Gastrocnemius medialis (tissue), 4 donors: Measurements from ENCODE around the gene ITGA11. TPM values are rescaled to one million over a fixed set of nuclear protein-coding genes. Genes with fewer than 3 reads are reported as not detected.

Experiments
- ATAC-seq, 2 donors: fragments of 150-250 bp; one replicate each; pipeline ENCODE4 v1.9.1; 2016
- DNase-seq, 2 donors: peaks; one replicate each; pipeline ENCODE4 v3.0.0-alpha.2; 2019
- H3K27ac ChIP-seq, 4 donors: fragments of 200-600 bp; sonication (generic); 1 replicate in 1 of 4; 2 replicates in 3 of 4; pipeline ENCODE4 v1.5.1; 2016 to 2018; ENCODE audit warnings: mild to moderate bottlenecking in 2 of 4, moderate library complexity in 1 of 4
- H3K27me3 ChIP-seq, 3 donors: fragments of 200-600 bp; sonication (generic) in 2 of 3; 1 replicate in 1 of 3; 2 replicates in 2 of 3; pipeline versions ENCODE4 v1.5.1 to v1.6.0; 2016 to 2019; ENCODE audit warnings: mild to moderate bottlenecking in 1 of 3, moderate library complexity in 1 of 3
- H3K36me3 ChIP-seq, 2 donors: fragments of 200-600 bp; sonication (generic) in 1 of 2; one replicate each; pipeline ENCODE4 v1.5.1; 2017 to 2018
- H3K4me1 ChIP-seq, 2 donors: fragments of 200-600 bp; sonication (generic) in 1 of 2; one replicate each; pipeline ENCODE4 v1.5.1; 2016 to 2017; ENCODE audit warnings: mild to moderate bottlenecking in 2 of 2
- H3K4me3 ChIP-seq, 4 donors: fragments of 200-600 bp; sonication (generic) in 3 of 4; 1 replicate in 1 of 4; 2 replicates in 3 of 4; pipeline ENCODE4 v1.5.1; 2016 to 2019; ENCODE audit warnings: mild to moderate bottlenecking in 2 of 4
- H3K9me3 ChIP-seq, 3 donors: fragments of 200-600 bp; sonication (generic) in 2 of 3; 1 replicate in 1 of 3; 2 replicates in 2 of 3; pipeline ENCODE4 v1.5.1; 2016 to 2019
- CTCF ChIP-seq, 5 experiments: fragments of 450-650 bp in 3 of 5; fragments of 200-600 bp in 2 of 5; sonication (generic) in 2 of 5; IDR thresholded peaks in 4 of 5; conservative IDR thresholded peaks in 1 of 5; 1 replicate in 4 of 5; 2 replicates in 1 of 5; pipeline ENCODE4 v1.5.1; 2016 to 2019; ENCODE audit warnings: antibody characterized with exemption in 5 of 5, mild to moderate bottlenecking in 3 of 5, moderate library complexity in 3 of 5
- POLR2A ChIP-seq, 2 donors: fragments of 450-650 bp; IDR thresholded peaks; one replicate each; pipeline ENCODE4 v1.6.1; 2017; ENCODE audit warnings: antibody characterized with exemption in 2 of 2, mild to moderate bottlenecking in 2 of 2, moderate library complexity in 2 of 2
- in situ Hi-C, 4 donors: fragments of 200-750 bp; cut with MboI; loops; one replicate each; pipeline versions ENCODE4 v1.15.0 to v1.8.0; 2017; ENCODE audit warnings: low sequenced_read_pairs in 4 of 4
- intact Hi-C: fragments of 100-400 bp; cut with DNase I; formaldehyde crosslinking; loops from one replicate; pipeline ENCODE4 v1.15.1; 2023; ENCODE audit warnings: low total_unique reads
- total RNA-seq, 4 donors: library from RNA; depleted of rRNA; stranded (reverse); fragments of >200 nt; gene quantifications; one replicate each; pipeline versions ENCODE4 v1.1.0 to v1.2.3, GENCODE V29; 2016

ITGA11 gene
- total RNA-seq, 4 donors from 2014 or later = 1.5 to 12.0 (median 2.5) TPM

DNA sequence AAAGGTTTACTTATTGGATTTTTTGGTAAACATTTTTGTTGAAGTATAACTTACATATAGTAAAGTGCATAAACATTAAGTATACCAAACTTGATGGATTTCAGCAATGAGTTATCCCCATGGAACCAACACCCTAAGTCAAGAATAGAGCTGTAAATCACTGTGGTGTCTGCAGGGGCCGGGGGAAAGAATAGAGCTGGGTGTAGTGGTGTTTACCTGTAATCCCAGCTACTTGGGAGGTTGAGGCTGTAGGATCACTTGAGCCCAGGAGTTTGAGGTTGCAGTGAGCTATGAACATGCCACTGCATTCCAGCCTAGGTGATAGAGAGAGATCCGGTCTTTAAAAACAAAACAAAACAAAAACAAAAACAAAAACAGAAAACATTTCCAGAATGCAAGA, 167.7 kb downstream of the ITGA11 start:
- H3K4me3 ChIP-seq = no peak overlapping the region
- in situ Hi-C loops = no loop called here
- peaks cover 5 to 6% of the 10 kb centered on the region in 2 donors for H3K4me1 ChIP-seq
- DNase-seq = no peak
- intact Hi-C loops = no loop called here
- ATAC-seq = no peak
- H3K9me3 ChIP-seq = no peaks in the 10 kb centered on the region
- TF ChIP-seq POLR2A (IDR thresholded peaks at IDR 0.05) (no peak), CTCF (IDR thresholded peaks at IDR 0.05 in 4 of 5, conservative IDR thresholded peaks at IDR 0.05 in 1 of 5) (no peak)
- H3K27me3 ChIP-seq = no peaks in the 10 kb centered on the region
- no peaks in the 10 kb centered on the region for H3K36me3 ChIP-seq
- no peak overlapping the region for H3K27ac ChIP-seq

GRCh38 chr15:68262514-68263356, 169.2 kb downstream of the ITGA11 start:
- H3K4me3 ChIP-seq = no peak overlapping the region
- peaks cover 13 to 15% of the 10 kb centered on the region in 2 donors for H3K4me1 ChIP-seq
- ATAC-seq = no peak
- DNase-seq = no peak
- no peaks in the 10 kb centered on the region for H3K9me3 ChIP-seq
- no peak for TF ChIP-seq CTCF (IDR thresholded peaks at IDR 0.05 in 4 of 5, conservative IDR thresholded peaks at IDR 0.05 in 1 of 5)
- TF ChIP-seq POLR2A (IDR thresholded peaks at IDR 0.05) = no peak
- H3K27ac ChIP-seq = no peak overlapping the region
- H3K36me3 ChIP-seq = no peaks in the 10 kb centered on the region
- intact Hi-C loops = no loop called here
- in situ Hi-C loops = no loop called here
- no peaks in the 10 kb centered on the region for H3K27me3 ChIP-seq

DNA sequence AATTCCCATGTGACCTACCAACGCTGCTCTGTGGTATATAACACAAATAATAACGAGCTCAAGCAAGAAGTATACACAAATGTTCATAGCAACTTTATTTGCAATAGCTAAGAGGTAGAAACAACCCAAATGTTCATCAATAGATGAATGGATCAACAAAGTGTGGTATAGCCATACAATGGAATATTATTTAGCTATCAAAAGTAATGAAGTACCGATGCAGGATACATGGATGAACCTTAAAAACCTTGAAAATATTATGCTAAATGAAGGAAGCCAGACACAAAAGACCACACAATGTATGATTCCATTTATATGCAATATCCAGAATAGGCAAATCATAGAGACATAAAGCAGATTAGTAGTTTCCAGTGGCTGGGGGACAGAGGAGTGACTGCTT, 170.0 kb downstream of the ITGA11 start:
- Histone ChIP-seq H3K9me3 (no peaks in the 10 kb centered on the region), H3K36me3 (no peaks in the 10 kb centered on the region), H3K4me3 (no peak overlapping the region), H3K27me3 (no peaks in the 10 kb centered on the region), H3K27ac (no peak overlapping the region), H3K4me1 (peaks cover 18 to 19% of the 10 kb centered on the region in 2 donors)
- no peak for DNase-seq
- no peak for TF ChIP-seq POLR2A (IDR thresholded peaks at IDR 0.05)
- intact Hi-C loops = no loop called here
- in situ Hi-C loops = no loop called here
- ATAC-seq = no peak

DNA sequence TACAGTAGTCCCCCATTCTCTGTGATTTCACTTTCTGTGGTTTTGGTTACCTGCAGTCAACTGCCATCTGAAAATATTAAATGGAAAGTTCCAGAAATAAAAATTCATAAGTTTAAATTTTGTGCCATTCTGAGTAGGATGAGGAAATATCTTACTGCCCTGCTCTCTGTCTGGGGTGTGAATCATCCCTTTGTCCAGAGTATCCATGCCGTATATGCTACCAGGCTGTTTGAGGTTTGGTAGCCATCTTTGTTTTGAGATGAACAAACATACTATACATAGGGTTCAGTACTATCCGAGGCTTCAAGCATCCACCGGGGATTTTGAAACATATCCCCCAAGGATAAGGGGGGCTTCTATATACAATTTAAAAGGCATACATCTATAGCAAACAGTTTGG, 170.7 kb downstream of the ITGA11 start:
- no peak overlapping the region for H3K27ac ChIP-seq
- peaks cover 24 to 25% of the 10 kb centered on the region in 2 donors for H3K4me1 ChIP-seq
- H3K9me3 ChIP-seq = no peaks in the 10 kb centered on the region
- intact Hi-C loops (no loop called here), in situ Hi-C loops (no loop called here)
- H3K4me3 ChIP-seq = no peak overlapping the region
- H3K36me3 ChIP-seq = no peaks in the 10 kb centered on the region
- ATAC-seq (no peak), DNase-seq (no peak)
- no peak for TF ChIP-seq CTCF (IDR thresholded peaks at IDR 0.05 in 4 of 5, conservative IDR thresholded peaks at IDR 0.05 in 1 of 5)
- no peaks in the 10 kb centered on the region for H3K27me3 ChIP-seq

GRCh38 chr15:68259883-68260282, 172.1 kb downstream of the ITGA11 start:
- ATAC-seq = peak; percentile 72 to 74
- in situ Hi-C loops = loop anchor here in 1 of 4 donors (10.0 kb wide), 1 partner anchor 45 kb away; no protein-coding TSS in a partner anchor

More at GRCh38 chr15:68259883-68260282, 172.1 kb downstream of the ITGA11 start:
- DNase-seq = peak; percentile 66 to 67
- intact Hi-C loops = loop anchor here (1.0 kb wide), 1 partner anchor 11 kb away; no protein-coding TSS in a partner anchor
- peaks cover 25 to 27% of the 10 kb centered on the region in 2 donors for H3K4me1 ChIP-seq
- no peaks in the 10 kb centered on the region for H3K9me3 ChIP-seq
- no peaks in the 10 kb centered on the region for H3K36me3 ChIP-seq
- no peak overlapping the region for H3K4me3 ChIP-seq
- no peaks in the 10 kb centered on the region for H3K27me3 ChIP-seq
- H3K27ac ChIP-seq = peak overlapping the region; percentile 77 to 87 (median 82)
- TF ChIP-seq POLR2A (IDR thresholded peaks at IDR 0.05) (peak in 1 of 2 donors; percentile 35), CTCF (IDR thresholded peaks at IDR 0.05 in 4 of 5, conservative IDR thresholded peaks at IDR 0.05 in 1 of 5) (no peak)
